HepG2 (cell line): ENCODE results near the gene CRKL. TPM values are rescaled to one million over a fixed set of nuclear protein-coding genes. Genes with fewer than 3 reads are reported as not detected.

ENCODE experiments used
- MLX ChIP-seq: IDR thresholded peaks from 2 replicates; pipeline ENCODE4 v1.6.1; 2016
- MTF2 ChIP-seq: sonication (generic); formaldehyde crosslinking; IDR thresholded peaks from 2 replicates; pipeline ENCODE4 v1.5.0; 2020; ENCODE audit warnings: missing genetic modification reagents, borderline replicate concordance
- MXD3 ChIP-seq: IDR thresholded peaks from 2 replicates; pipeline ENCODE4 v1.6.1; 2016; ENCODE audit warnings: mild to moderate bottlenecking, missing biosample characterization, missing genetic modification reagents
- NCOA1 ChIP-seq: sonication (generic); formaldehyde crosslinking; IDR thresholded peaks from 2 replicates; pipeline ENCODE4 v1.9.0; 2021; ENCODE audit warnings: missing genetic modification reagents
- NCOA5 ChIP-seq: sonication (generic); formaldehyde crosslinking; IDR thresholded peaks from 2 replicates; pipeline ENCODE4 v1.4.0; 2020; ENCODE audit warnings: missing genetic modification reagents
- SMAD9 ChIP-seq: sonication (generic); formaldehyde crosslinking; IDR thresholded peaks from 2 replicates; pipeline ENCODE4 v1.5.1; 2020; ENCODE audit warnings: mild to moderate bottlenecking, missing genetic modification reagents
- TARDBP ChIP-seq: sonication (generic); formaldehyde crosslinking; IDR thresholded peaks from 2 replicates; pipeline ENCODE4 v1.8.0; 2022; ENCODE audit warnings: mild to moderate bottlenecking, missing genetic modification reagents
- TEAD3 ChIP-seq: optimal IDR thresholded peaks from 2 replicates; pipeline ENCODE3; 2016; ENCODE audit warnings: borderline replicate concordance
- ZNF12 ChIP-seq: sonication (generic); formaldehyde crosslinking; IDR thresholded peaks from 2 replicates; pipeline ENCODE4 v1.5.0; 2020; ENCODE audit warnings: missing genetic modification reagents
- ZNF317 ChIP-seq: sonication (generic); formaldehyde crosslinking; IDR thresholded peaks from 2 replicates; pipeline ENCODE4 v1.5.0; 2020; ENCODE audit warnings: mild to moderate bottlenecking, missing genetic modification reagents
- ZNF609 ChIP-seq: sonication (generic); formaldehyde crosslinking; IDR thresholded peaks from 2 replicates; pipeline ENCODE4 v1.4.0; 2020; ENCODE audit warnings: mild to moderate bottlenecking, missing genetic modification reagents, borderline replicate concordance
- ZNF629 ChIP-seq: sonication (generic); formaldehyde crosslinking; conservative IDR thresholded peaks from 2 replicates; pipeline ENCODE4 v1.5.0; 2020; ENCODE audit warnings: missing genetic modification reagents
- ZNF800 ChIP-seq: sonication (generic); formaldehyde crosslinking; IDR thresholded peaks from 2 replicates; pipeline ENCODE4 v1.4.0; 2020; ENCODE audit warnings: missing genetic modification reagents
- polyA plus RNA-seq, 8 experiments: library from polyadenylated mRNA; depleted of rRNA in 3 of 8; stranded (reverse) in 7 of 8; unstranded in 1 of 8; fragments of >200 nt; fragmentation: Illumina TruSeq in 4 of 8; extraction: Trizol in 4 of 8; gene quantifications; 2 replicates each; pipeline versions ENCODE4 v1.2.1 to v1.2.3, GENCODE V29; 2011 to 2016; ENCODE audit warnings: low read depth in 4 of 8, missing spikeins in 1 of 8, mixed read lengths in 1 of 8; ENCODE audit not compliant: insufficient read depth in 1 of 8
- total RNA-seq, 5 experiments: library from RNA; depleted of rRNA; stranded (reverse); fragments of >200 nt; fragmentation: Illumina TruSeq; extraction: Trizol; gene quantifications; 2 replicates each; pipeline ENCODE4 v1.2.3, GENCODE V29; 2016; ENCODE audit warnings: low read depth in 1 of 5

CRKL gene
- total and polyA plus RNA-seq, 2 of the 13 experiments (the other 11 are each of a cell fraction or from before 2014, with no cell fraction given) = 37.4 to 60.6 TPM

GRCh38 chr22:20951151-20951931 lies 34.1 kb downstream of the CRKL start (continued):
- TF ChIP-seq ZNF609 (CRISPR knock-in tag) (peak; percentile 72), NCOA1 (CRISPR knock-in tag) (no peak), ZNF317 (CRISPR knock-in tag) (peak; percentile 46; the same call in 1 of the 2 replicates), ZNF629 (CRISPR knock-in tag) (no peak), MLX (CRISPR knock-in tag) (peak; percentile 34; the same call in 1 of the 2 replicates), TEAD3 (CRISPR knock-in tag) (peak; percentile 34), NCOA5 (CRISPR knock-in tag) (no peak), MXD3 (no peak), ZNF12 (CRISPR knock-in tag) (peak; percentile 23; the same call in 1 of the 2 replicates), SMAD9 (CRISPR knock-in tag) (no peak), TARDBP (peak; percentile 44; the same call in 1 of the 2 replicates), ZNF800 (CRISPR knock-in tag) (peak; percentile 12; the same call in 1 of the 2 replicates), MTF2 (no peak)
